Rectal smooth muscle tissue (tissue), 1 donor: ENCODE measurements around the gene TOMM40L.
A peak's percentile ranks its signal among the peaks of the same experiment; 100 is the strongest.

Source experiments
- H3K27ac ChIP-seq: one replicate; pipeline ENCODE4 v1.7.0; 2013; ENCODE audit warnings: low read depth, low read length, inconsistent platforms
- H3K27me3 ChIP-seq: one replicate; pipeline ENCODE4 v1.7.0; 2013; ENCODE audit warnings: low read length; ENCODE audit not compliant: control insufficient read depth, insufficient read depth
- H3K36me3 ChIP-seq: one replicate; pipeline ENCODE4 v1.7.0; 2013; ENCODE audit warnings: low read length; ENCODE audit not compliant: control insufficient read depth, insufficient read depth
- H3K4me1 ChIP-seq: one replicate; pipeline ENCODE4 v1.7.0; 2013; ENCODE audit warnings: low read length; ENCODE audit not compliant: control insufficient read depth, insufficient read depth
- H3K4me3 ChIP-seq: one replicate; pipeline ENCODE4 v1.7.0; 2013; ENCODE audit warnings: low read length
- H3K9ac ChIP-seq: one replicate; pipeline ENCODE4 v1.7.0; 2013; ENCODE audit warnings: low read length

TOMM40L gene

DNA sequence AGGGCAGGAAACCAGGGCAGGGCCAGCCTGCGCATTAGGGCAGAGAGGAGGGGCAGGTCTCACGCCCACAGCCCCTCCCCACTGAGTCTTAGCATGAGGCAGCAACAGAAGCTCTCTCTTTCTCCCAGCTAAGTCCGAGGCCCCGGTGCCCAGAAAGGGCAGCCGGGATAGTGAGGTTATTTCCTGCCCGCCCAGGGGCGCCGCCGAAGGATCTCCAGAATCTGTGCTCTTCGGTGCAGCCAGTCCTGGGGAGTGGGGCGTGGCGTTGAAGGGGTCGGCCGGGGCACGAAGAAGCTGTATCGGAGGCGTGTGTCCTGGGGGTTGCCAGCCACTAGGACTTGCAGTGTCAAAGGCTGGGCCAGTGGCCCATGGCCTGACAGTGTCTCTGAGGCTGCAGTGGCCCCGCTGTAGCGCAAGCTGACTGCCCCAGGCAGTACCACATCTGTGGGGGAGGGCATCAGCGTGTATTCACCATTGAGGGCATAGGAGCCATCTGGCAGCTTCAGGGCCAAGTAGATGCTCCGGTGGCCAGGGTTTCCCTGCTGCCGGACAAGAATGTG, 34.8 kb upstream of the TOMM40L start:
- H3K27ac ChIP-seq, result no peak overlapping the region
- H3K27me3 ChIP-seq, result no peaks in the 10 kb centered on the region
- no peaks in the 10 kb centered on the region for H3K4me1 ChIP-seq
- no peaks in the 10 kb centered on the region for H3K36me3 ChIP-seq
- no peak overlapping the region for H3K4me3 ChIP-seq
- no peak overlapping the region for H3K9ac ChIP-seq

DNA sequence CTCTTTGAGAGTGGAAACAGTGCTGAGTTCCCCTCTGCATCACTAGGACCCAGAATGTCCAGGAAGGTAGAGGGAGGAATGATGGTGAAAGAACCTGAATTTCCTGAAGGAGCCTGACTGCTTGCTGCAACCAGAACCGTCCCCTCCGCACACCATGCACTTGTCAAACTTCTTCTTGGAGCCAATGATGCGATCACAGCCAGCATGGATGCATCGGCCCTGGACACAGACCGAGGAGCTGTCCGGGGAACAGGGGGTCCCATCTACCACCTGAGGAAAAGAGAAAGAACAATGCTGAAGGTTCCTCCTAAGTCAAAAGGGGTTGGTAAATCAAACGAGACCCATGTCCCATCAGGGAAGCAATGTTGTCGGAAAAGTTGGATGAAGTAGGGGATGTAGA, 33.9 kb upstream of the TOMM40L start:
- Histone ChIP-seq H3K27me3 (no peaks in the 10 kb centered on the region), H3K36me3 (no peaks in the 10 kb centered on the region), H3K4me1 (peaks cover 4% of the 10 kb centered on the region), H3K27ac (no peak overlapping the region), H3K4me3 (no peak overlapping the region), H3K9ac (no peak overlapping the region)

DNA sequence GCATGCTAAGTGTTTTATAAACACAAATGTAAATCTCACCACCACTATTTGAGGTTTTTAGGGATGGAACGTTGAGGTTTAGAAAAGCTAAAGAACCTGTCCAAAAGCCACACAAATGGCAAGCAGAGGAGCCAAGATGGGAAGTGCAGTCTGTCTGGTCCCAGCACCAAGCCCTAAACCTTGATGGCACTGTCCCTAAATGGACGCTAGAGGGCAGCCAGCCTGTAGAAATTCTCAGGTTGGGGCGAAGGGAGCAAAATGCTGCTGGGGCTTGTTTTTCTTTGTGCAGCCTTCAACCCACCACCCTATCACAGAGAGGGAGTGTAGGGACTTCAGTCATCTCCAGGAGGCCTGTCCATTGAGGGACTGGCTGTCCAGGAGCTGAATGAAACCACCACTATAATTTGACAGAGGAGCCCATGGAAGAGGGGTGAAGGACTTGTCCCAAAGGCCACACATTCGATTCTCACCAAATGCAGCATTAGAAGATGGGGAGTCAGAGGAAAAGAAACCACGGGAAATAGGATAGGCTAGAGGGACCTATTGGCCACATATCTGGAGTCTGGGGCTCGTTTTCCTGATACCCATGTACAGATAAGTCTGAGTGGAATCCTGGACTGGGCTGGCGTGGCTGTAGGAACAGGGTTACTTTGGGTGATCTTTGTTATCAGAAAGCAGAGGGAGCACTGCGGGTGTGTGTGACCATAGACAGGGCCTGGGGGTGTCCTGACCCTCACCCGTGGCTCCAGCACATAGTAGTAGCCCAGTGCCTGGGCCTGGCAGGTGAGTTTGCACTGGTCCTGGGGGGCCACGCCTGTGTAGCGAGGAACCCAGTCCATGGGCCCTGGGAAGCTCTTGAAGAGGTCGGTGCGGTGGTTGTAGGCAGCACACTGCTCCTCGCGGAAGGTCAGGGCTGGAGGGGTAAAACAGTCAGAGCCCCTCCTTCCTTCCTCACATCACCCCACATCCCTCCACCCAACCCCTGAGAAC, 33.1 kb upstream of the TOMM40L start:
- no peaks in the 10 kb centered on the region for H3K36me3 ChIP-seq

DNA sequence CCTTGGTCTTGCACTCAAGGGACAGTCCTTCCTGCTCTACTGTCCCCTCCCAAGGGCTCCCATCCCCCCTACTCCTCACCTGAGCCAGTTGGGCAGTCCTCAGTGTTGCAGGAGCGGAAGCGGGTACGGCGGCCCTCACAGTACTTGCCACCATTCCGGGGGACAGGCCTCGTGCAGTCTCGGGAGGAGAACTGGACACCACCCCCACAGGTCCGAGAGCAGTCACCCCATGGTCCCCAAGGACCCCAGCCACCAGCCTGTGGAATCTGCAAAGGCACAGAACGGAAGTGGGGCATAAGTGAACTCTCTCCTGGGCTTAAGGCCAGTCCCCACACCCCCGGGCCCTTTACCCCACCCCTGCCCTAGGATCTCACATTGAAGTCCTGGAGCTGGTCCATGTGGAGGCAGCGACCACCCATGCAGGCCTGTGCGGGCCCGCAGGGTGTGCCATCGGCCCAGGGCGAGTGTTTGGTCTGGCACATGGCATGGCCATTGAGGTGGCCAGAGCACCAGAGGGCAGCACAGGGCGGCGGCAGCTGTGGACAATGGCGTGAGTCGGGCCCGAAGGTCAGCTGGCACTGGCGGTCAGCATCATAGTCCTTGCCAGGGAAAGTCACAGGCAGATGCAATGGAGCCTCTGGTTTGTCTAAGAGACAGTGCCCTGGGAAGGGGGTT, 32.2 kb upstream of the TOMM40L start:
- Histone ChIP-seq H3K9ac (no peak overlapping the region), H3K4me1 (peaks cover 15% of the 10 kb centered on the region), H3K36me3 (no peaks in the 10 kb centered on the region), H3K27ac (no peak overlapping the region), H3K27me3 (no peaks in the 10 kb centered on the region), H3K4me3 (no peak overlapping the region)

More for the DNA sequence above, 33.1 kb upstream of the TOMM40L start:
- Histone ChIP-seq H3K9ac (no peak overlapping the region), H3K27ac (no peak overlapping the region), H3K4me1 (peaks cover 9% of the 10 kb centered on the region), H3K27me3 (no peaks in the 10 kb centered on the region), H3K4me3 (no peak overlapping the region)

DNA sequence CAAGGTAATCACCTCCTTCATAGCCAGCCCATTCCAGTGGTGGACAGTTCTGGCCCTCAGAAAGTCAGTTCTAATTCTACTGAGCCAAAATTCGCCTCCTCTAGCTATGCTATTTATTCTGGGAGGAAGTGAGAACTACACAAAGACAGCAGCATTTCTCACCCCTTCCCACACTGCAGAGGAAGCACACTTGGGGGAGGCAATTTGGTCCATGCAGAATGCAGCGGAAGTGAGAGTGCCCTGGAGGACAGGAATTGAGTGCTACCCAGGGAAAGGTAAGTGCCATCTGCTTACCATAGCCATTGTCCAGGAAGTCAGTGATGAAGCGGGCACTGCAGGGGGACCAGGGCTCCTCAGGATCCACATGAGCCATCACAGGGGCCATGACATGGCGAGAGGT, 30.7 kb upstream of the TOMM40L start:
- no peaks in the 10 kb centered on the region for H3K27me3 ChIP-seq
- H3K27ac ChIP-seq, result no peak overlapping the region
- H3K4me3 ChIP-seq, result no peak overlapping the region
- H3K36me3 ChIP-seq, result no peaks in the 10 kb centered on the region
- no peak overlapping the region for H3K9ac ChIP-seq
- H3K4me1 ChIP-seq, result peaks cover 27% of the 10 kb centered on the region

DNA sequence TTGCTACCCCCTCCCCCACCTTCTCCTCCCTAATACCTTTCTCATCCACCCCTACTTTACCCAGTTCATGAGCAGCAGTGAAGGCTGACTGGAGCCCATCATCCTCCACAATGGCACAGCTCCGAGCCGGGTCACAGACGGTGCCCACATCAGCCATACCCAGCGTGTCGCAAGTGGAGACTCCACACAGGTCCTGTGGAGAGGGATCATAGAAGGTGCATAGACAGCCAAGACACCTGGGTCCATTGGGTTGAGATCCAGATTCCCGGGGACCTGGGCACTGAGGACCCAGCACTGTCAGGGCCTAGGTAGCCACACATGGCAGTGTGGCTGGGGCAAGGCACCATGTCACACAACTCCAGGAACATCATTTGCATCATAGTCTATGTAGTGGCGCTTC, 29.7 kb upstream of the TOMM40L start:
- Histone ChIP-seq H3K4me1 (peaks cover 36% of the 10 kb centered on the region), H3K4me3 (no peak overlapping the region), H3K36me3 (no peaks in the 10 kb centered on the region), H3K27ac (peak overlapping the region; percentile 76), H3K9ac (no peak overlapping the region), H3K27me3 (no peaks in the 10 kb centered on the region)

DNA sequence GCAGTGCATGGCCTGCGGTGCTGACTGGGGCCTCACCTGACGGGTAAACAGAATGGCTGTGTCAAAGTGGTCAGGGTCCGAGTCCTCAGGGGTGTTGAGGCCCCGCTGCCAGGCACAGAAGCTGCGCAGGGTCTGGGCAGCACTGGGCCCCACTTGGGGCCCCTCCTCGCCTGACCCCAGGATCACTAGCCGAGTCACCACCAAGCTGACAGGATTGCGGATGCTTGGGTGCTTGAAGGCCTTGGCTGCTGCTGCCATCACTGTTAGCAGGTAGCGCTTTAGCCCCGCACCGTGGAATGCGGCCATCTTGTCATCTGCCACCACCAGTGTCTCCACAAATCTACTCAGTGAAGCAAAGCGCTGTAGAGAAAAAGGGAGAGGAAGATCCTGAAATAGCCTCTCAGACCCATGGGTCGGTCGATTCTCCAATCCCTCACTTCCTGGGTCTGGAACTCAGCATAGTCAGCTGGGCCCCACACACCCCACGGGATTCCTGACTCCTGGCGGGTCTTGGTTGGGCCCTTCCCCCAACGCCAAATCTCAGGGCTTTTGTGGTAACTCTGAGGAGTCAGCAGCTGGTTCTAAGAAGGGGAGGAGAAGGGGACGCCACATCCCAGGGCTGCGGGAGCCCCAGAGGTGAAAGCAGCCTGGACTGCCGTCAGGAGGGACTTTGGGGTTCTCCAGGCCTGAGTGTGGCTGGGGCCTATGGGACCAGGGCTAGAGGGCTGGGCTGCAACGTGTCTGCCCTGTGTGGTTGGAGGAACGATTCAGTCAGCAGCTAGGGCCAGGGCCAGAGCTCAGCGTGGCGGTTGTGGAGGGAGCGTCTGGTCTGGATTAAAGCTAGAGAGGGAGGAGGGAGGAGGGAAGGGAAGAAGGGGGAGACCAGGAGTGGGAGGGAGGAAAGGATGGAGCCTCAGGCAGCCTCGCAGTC, 29.1 kb upstream of the TOMM40L start:
- Histone ChIP-seq H3K27me3 (no peaks in the 10 kb centered on the region), H3K4me1 (peaks cover 40% of the 10 kb centered on the region), H3K36me3 (no peaks in the 10 kb centered on the region), H3K9ac (no peak overlapping the region), H3K27ac (peak overlapping the region; percentile 76), H3K4me3 (peak overlapping the region; percentile 57)

DNA sequence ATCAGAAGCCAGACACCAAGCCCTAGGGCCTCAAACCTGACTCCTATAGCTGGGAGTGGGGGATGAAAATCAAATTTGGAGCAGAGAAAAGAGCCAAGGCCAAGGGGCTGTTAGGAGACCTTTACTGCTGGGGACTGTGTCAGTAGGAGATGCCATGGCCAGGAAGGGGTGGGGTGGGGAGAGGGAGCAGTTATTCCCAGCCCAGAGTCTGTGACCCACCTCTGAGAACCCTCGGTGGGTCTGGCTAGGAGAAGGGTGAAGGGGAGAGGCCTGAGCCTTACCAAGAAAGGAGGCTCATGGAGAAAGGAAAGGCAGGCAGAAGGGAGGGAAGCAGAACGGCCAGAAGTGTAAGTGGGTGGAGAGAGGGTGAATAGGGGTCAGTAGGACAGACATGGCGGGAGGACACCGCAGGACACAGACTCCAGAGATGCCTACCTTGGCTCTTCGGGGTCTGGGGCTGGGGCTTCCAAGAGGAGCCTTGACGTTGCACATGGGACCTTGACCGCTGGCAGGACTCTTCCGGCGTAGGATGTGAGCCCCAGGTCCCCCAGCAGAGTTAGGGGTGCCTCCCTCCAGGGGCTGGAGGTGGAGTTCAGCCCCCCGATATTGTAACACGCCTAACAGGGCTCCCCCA, 28.2 kb upstream of the TOMM40L start:
- Histone ChIP-seq H3K9ac (no peak overlapping the region), H3K4me1 (peaks cover 40% of the 10 kb centered on the region), H3K27ac (peak overlapping the region; percentile 76), H3K4me3 (peak overlapping the region; percentile 57), H3K36me3 (no peaks in the 10 kb centered on the region), H3K27me3 (no peaks in the 10 kb centered on the region)

DNA sequence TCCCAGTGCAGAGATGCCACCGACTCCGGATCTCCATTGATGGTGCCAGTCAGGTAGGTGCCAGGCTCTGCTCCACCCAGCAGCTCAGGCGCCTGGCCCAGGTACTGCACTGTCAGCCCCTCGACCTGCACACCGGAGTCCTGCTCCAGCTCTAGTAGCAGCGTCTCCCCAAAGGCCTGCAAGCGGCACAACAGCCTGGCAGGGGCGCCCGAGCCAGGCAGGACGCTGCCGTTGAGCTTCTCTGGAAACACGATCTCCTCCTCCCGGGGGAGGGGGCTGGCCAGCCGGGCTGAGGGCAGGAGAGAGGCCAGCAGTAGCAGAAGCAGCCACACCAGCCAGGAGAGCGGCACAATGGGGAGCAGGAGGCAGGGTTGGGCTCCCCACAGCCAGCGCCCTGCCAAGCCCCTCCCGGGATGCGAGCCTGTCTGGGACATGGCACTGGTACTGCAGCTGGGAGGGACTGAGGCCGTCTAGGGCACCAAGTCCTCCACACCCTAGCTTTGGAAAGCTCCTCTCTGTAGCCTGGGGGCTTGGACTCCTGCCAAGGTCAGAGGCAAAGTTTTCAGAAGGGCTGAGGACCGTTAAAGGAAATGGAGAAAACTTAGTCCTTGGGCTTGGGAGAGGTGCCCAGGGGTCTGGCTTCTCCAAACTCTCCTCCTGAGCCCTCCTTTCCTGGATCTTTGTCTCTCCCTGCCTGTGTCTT, 27.5 kb upstream of the TOMM40L start:
- H3K9ac ChIP-seq, result no peak overlapping the region
- H3K36me3 ChIP-seq, result no peaks in the 10 kb centered on the region
- H3K27ac ChIP-seq, result peak overlapping the region; percentile 98
- H3K4me1 ChIP-seq, result peaks cover 44% of the 10 kb centered on the region
- H3K4me3 ChIP-seq, result peak overlapping the region; percentile 57
- no peaks in the 10 kb centered on the region for H3K27me3 ChIP-seq

DNA sequence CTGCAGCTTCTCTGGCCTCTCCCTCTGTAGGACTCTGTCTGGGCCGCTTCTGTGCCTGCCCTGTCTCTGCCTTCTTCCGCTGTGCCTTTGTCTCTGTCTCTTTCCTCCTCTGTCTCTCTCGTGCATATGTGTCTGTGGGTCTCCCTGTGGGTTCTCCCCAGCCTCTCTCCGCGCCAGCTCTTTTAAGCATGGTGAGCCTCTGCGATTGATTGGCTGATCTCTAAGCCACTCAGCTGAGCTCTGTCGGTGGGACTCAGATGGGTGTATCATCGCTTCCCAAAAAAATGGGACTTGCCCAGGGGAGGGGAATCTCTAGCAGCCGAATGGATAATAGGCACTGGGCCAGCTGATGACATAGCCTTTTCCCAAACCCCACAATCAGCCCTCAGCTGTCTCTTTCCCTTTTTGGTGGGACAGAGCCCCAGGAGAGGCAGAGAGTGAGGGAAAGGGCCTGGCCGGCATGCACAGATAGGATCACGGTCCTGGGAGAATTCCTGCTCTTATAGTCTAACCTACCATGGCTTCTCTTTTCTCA, 26.9 kb upstream of the TOMM40L start, which contains the start of gene ADAMTS4:
Gene ADAMTS4 (minus strand): TSS at position 158 of the 535 bp plus-strand sequence. CDS start 427 bp downstream, outside the sequence.
- H3K27me3 ChIP-seq, result no peaks in the 10 kb centered on the region
- peak within 1 kb of the TSS; percentile 98 for H3K27ac ChIP-seq
- no peaks in the 10 kb centered on the region for H3K36me3 ChIP-seq
- no peak within 1 kb of the TSS for H3K9ac ChIP-seq
- peaks cover 44% of the 10 kb centered on the region for H3K4me1 ChIP-seq
- H3K4me3 ChIP-seq, result peak within 1 kb of the TSS; percentile 57
